HG02588 (cell line): Measurements from ENCODE around the gene DRAXIN.
"Not testable (repeated sequence)": the region's sequence is repeated elsewhere in the genome, so short reads cannot be mapped to it uniquely, and the experiment has no call there.

Experiments used
- ATAC-seq: cut with Tn5 transposase; IDR thresholded peaks from one replicate; pipeline ENCODE4 v1.9.1; 2021; ENCODE audit warnings: mild to moderate bottlenecking, moderate library complexity; ENCODE audit not compliant: unreplicated experiment

The DRAXIN gene, protein sequence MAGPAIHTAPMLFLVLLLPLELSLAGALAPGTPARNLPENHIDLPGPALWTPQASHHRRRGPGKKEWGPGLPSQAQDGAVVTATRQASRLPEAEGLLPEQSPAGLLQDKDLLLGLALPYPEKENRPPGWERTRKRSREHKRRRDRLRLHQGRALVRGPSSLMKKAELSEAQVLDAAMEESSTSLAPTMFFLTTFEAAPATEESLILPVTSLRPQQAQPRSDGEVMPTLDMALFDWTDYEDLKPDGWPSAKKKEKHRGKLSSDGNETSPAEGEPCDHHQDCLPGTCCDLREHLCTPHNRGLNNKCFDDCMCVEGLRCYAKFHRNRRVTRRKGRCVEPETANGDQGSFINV

DNA sequence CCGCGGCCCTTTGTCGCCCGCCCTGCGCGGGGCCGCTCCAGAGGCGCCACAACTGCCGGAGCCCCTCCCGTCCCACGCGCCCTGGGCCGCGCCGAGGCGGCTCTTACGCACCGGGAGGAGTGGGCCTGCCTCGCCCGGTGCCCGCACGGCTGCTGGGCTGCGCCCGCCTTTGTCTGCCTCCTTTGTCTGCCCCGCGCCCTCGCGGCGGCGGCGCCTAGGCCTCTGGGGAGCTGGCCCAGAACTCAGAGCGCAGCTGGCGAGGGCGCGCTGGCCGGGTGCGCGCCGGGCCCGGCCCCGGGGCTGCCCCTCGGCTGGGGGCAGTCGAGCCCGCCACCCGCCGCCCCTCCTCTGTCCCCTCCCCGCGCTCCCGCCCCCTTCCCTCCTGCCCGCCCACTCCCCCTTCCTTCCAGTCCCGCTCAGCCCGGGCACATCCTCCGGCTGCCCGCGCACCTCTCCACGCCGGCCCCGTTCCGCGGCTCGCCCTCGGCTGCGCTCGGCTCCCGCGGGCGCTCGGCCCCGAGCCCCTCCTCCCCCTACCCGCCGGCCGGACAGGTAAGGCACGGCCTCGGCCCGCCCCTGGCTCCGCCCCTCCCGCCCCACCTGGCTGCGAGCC, at the start of gene DRAXIN:
DRAXIN (plus strand) TSS at position 409 of the 613 bp plus-strand sequence. CDS start 14,549 bp downstream, outside the sequence.
- ATAC-seq: no peak

GRCh38 chr1:11641776-11642305, 49.7 kb upstream of the DRAXIN start:
- no peak for ATAC-seq

DNA sequence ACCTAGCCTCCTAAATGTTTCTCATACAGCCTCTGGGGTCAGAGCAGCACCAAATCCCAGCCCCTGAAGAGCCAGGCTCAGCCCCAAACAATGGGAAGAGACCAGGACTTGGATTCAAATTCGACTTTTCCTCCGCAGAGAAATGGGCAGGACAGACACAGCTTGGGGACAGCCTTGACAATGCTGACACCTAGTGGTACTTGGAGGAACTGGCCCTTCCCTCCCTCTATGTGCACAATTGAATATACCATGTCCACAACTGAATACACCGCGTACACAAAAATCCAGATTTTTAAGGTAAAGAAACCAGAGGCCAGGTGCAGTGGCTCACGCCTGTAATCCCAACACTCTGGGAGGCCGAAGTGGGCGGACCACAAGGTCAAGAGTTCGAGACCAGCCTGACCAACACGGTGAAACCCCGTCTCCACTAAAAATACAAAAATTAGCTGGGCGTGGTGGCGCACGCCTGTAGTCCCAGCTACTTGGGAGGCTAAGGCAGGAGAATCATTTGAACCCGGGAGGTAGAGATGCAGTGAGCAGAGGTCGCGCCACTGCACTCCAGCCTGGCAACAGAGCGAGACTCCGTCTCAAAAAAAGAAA, 49.0 kb upstream of the DRAXIN start:
- not testable (repeated sequence) for ATAC-seq

DNA sequence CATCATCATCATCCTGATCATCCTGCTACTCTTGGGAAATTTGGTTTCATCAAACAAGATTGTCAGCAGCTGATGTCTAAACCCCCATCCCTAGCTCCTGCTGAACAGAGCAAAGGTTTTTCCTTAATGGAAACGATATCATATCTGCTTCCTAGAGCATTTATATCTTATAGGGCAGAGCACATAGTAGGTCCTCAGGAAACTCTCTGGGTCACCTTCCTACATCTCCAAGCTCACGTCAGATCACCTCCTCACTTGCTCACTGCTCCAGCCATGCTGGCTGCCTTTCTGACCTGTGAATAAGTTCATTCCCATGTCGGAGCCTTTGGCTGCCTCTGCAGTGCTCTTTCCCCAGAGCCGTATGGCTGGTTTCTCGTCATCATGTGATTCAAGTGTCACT, 47.7 kb upstream of the DRAXIN start:
- no peak for ATAC-seq

GRCh38 chr1:11645270-11645669, 46.2 kb upstream of the DRAXIN start:
- ATAC-seq: no peak

DNA sequence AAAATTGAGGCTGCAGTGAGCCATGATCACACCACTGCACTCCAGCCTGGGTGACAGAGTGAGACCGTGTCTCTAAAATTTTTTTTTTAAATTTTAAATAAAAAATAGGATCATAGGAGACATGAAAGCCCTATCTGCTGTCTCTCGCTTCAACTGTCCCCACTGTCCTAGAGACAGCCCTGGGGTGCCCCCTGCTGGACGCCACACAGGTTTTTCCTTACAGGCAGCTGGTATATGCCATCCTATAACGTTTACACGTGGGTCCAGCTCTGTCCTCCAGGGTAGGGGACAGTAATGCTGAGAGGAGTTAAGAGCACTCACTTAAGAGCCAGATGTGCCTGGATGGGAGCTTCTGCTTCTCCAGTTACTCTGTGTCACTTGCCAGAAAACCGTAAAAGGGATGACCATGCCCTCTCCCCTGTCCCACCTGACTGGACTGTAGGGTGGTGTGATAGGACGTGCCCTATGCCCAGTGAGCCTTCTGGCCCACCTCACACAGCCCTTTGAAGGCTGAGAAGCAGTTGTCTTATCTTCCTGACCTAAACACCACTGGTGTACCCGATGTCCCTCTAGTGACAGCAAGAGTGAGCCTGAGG, 45.7 kb upstream of the DRAXIN start:
- no peak for ATAC-seq

- no peak for ATAC-seq
Observed at GRCh38 chr1:11646317-11646716, 45.2 kb upstream of the DRAXIN start.

GRCh38 chr1:11647333-11647732, 44.2 kb upstream of the DRAXIN start:
- no peak for ATAC-seq

DNA sequence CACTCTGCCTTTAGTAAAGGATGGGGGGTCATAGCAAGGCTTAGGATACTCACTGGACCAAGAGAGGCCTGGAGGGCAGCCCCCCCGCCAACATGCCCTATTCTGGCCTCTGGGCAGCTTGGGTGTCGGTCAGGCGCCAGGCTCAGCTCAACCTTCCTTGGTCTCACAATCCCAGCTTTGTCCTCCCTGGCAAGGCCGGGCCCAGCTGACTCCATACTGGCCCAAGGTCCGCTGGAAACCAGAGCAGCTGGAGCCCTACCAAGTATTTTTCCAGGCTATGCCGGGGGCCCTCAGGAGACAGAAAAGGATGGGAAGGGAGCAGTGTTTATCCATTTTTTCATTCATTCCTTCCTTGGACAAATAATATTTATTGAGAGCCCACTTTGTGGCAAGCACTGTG, 43.5 kb upstream of the DRAXIN start:
- no peak for ATAC-seq

GRCh38 chr1:11648732-11649158, 42.8 kb upstream of the DRAXIN start:
- ATAC-seq: no peak

- no peak for ATAC-seq
Observed at GRCh38 chr1:11649237-11649623, 42.3 kb upstream of the DRAXIN start.

- no peak for ATAC-seq
Observed at GRCh38 chr1:11649624-11650330, 41.7 kb upstream of the DRAXIN start.

DNA sequence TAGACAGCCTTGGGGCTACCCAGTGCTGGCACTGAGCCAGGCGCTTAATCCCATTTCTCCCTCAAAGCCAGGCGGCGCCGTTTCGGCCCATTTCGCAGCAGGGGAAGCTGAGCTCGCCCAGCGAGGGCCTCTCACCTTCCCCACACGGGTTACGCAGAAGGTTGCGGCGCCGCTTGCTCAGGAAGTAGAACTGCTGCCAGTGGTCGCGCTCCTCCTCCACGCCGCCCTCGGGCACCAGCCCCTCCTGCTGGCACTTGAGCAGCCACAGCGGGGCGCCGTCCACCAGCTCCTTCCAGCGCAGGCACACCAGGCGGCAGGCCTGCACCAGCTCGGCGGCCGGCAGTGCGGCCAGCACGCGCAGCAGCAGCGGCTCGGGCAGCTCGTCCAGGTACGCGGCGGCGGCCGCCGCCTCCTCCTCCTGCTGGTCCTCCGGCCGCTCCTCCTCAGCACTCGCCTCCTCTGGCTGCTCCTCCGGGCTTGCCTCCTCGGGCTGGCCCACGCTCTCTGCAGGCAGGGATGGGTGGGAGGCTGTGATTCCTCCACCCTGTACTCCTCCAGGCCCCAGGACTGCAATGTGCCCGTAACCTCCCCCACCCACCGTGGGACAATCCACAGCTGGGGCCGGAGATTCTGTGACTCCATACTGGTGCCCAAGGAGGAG, 41.0 kb upstream of the DRAXIN start:
- no peak for ATAC-seq

DNA sequence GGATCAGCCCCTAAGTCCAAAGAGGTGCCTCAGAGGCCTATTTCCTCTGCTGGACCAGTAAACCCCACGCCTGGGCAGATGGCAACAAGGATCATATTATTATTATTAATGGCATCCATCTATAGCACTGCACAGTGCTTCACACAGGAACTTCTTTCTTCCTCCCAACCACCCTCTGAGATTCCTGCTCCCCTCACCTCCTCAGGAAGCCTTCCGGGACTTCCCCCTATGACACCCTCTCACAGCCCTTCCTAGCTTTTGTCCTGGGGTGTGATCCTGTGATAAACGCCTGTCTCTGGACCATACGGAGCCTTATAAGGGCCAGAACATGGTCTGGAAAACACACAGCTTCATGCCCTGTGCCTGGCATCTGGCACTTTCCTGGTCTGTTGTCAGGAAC, 40.5 kb upstream of the DRAXIN start:
- no peak for ATAC-seq

GRCh38 chr1:11652203-11652780, 39.2 kb upstream of the DRAXIN start:
- no peak for ATAC-seq

DNA sequence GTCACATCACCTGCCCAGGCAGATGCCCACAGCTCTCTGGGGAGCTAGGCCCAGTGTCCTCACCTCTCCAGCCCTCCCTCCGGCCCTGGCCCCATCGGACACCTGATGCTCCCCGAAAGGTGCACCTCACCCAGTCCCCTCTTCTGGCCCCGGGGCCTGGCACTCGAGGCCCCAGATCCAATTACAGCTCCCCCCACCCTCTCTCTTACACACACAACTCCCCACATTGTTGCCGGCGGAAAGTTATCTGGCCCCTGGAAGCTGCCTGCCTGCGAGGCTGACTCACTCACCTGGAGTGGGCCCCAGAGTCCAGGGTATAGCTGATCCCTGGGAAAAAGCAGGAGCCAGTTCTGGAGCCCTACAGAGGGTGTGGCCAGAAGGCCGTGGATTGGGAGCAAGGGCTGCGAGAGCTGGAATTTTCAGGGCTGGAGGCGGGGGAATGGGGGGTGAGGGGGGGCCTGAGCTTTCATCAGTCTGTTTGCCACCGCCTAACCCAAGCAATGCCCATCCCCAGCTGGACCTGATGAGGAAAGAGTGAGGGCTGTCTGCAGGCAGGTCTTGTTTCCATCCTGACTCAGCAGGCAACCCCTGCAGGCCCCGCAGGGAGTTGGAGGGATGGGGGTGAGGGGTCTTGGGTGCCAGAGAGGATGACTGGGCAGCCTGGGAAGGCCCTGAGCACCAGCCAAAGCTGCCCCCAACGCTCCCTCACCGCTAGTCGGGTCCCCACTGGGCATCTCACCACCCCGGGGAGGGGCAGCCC, 38.2 kb upstream of the DRAXIN start:
- no peak for ATAC-seq

- no peak for ATAC-seq
Observed at GRCh38 chr1:11653861-11654136, 37.7 kb upstream of the DRAXIN start.

- peak; percentile 46 for ATAC-seq
Observed at GRCh38 chr1:11654137-11654938, 37.2 kb upstream of the DRAXIN start, which contains the start of the genes FBXO2 and FBXO44. Gene FBXO2, minus strand, starts transcription at chr1:11654429. Its CDS starts 89 bp downstream, at chr1:11654340. Gene FBXO44, plus strand, starts transcription at chr1:11654877. Its CDS starts 959 bp downstream, at chr1:11655836.
